GM12891 (cell line): Measurements from ENCODE around the gene ZFHX3.

Experiments
- POLR2A ChIP-seq: IDR thresholded peaks from 2 replicates; pipeline ENCODE4 v1.6.1; 2011; ENCODE audit warnings: low read depth, low read length, control low read depth
- POU2F2 ChIP-seq: IDR thresholded peaks from 2 replicates; pipeline ENCODE4 v1.6.1; 2011; ENCODE audit warnings: low read depth, mild to moderate bottlenecking, control low read depth, low read length, moderate library complexity

- TF ChIP-seq POLR2A, result no peak
- no peak for TF ChIP-seq POU2F2
Measured at GRCh38 chr16:73041676-73042075, 6.3 kb downstream of the ZFHX3 start.
